Fibroblast of villous mesenchyme (primary cell): ENCODE data around the gene TAL2. TPM values are rescaled to one million over a fixed set of nuclear protein-coding genes. Genes with fewer than 3 reads are reported as not detected.

Experiments
- DNase-seq: peaks from one replicate; pipeline ENCODE4 v3.0.0-alpha.2; 2010; ENCODE audit warnings: low read depth
- H3K4me3 ChIP-seq: 2 replicates; pipeline ENCODE4 v1.5.1; 2011; ENCODE audit warnings: low read depth, mild to moderate bottlenecking, low read length
- total RNA-seq: library from RNA; depleted of rRNA; stranded (reverse); fragments of >200 nt; gene quantifications from 2 replicates; pipeline ENCODE4 v1.2.3, GENCODE V29; 2012
- TF ChIP-seq, protein P1 (sequence below): IDR thresholded peaks from 2 replicates; pipeline ENCODE4 v1.5.1; 2012; ENCODE audit warnings: low read depth, mild to moderate bottlenecking, low read length; ENCODE audit not compliant: insufficient read depth

The TAL2 gene
- total RNA-seq, 1 donor: not detected

GRCh38 chr9:105694848-105695581, 32.8 kb downstream of the TAL2 start:
- H3K4me3 ChIP-seq: peak overlapping the region; percentile 82
- TF ChIP-seq, protein P1, sequence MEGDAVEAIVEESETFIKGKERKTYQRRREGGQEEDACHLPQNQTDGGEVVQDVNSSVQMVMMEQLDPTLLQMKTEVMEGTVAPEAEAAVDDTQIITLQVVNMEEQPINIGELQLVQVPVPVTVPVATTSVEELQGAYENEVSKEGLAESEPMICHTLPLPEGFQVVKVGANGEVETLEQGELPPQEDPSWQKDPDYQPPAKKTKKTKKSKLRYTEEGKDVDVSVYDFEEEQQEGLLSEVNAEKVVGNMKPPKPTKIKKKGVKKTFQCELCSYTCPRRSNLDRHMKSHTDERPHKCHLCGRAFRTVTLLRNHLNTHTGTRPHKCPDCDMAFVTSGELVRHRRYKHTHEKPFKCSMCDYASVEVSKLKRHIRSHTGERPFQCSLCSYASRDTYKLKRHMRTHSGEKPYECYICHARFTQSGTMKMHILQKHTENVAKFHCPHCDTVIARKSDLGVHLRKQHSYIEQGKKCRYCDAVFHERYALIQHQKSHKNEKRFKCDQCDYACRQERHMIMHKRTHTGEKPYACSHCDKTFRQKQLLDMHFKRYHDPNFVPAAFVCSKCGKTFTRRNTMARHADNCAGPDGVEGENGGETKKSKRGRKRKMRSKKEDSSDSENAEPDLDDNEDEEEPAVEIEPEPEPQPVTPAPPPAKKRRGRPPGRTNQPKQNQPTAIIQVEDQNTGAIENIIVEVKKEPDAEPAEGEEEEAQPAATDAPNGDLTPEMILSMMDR: no peak
- DNase-seq: peak; percentile 56

GRCh38 chr9:105696219-105696793, 34.0 kb downstream of the TAL2 start:
- no peak overlapping the region for H3K4me3 ChIP-seq
- no peak for DNase-seq
- TF ChIP-seq, protein P1: no peak

GRCh38 chr9:105697871-105698270, 35.6 kb downstream of the TAL2 start:
- no peak overlapping the region for H3K4me3 ChIP-seq
- TF ChIP-seq, protein P1: no peak
- peak; percentile 3 for DNase-seq

GRCh38 chr9:105698348-105698870, 36.2 kb downstream of the TAL2 start:
- TF ChIP-seq, protein P1: no peak
- H3K4me3 ChIP-seq: no peak overlapping the region
- DNase-seq: no peak

- TF ChIP-seq, protein P1: no peak
These were observed 38.4 kb downstream of the TAL2 start for GRCh38 chr9:105700668-105701067.

GRCh38 chr9:105701145-105701544, 38.9 kb downstream of the TAL2 start:
- H3K4me3 ChIP-seq: no peak overlapping the region
- DNase-seq: no peak
- TF ChIP-seq, protein P1: no peak

More at GRCh38 chr9:105700668-105701067, 38.4 kb downstream of the TAL2 start:
- no peak for DNase-seq
- no peak overlapping the region for H3K4me3 ChIP-seq
